Progenitor cell of endocrine pancreas (in vitro differentiated cells): Measurements from ENCODE around the gene PRKD1. TPM values are rescaled to one million over a fixed set of nuclear protein-coding genes. Genes with fewer than 3 reads are reported as not detected.

Experiments used
- DNase-seq: peaks from one replicate; pipeline ENCODE4 v3.0.0; 2021; ENCODE audit warnings: low spot score; ENCODE audit not compliant: unreplicated experiment
- H3K27ac Mint-ChIP-seq: 2 replicates; pipeline ENCODE4 v1.8.0; 2021; ENCODE audit warnings: mild to moderate bottlenecking, moderate library complexity, mixed read lengths
- H3K27me3 Mint-ChIP-seq: 2 replicates; pipeline ENCODE4 v1.8.0; 2021; ENCODE audit warnings: mixed read lengths
- H3K36me3 Mint-ChIP-seq: 2 replicates; pipeline ENCODE4 v1.8.0; 2022; ENCODE audit warnings: mixed read lengths; ENCODE audit not compliant: insufficient read depth
- H3K4me1 Mint-ChIP-seq: 2 replicates; pipeline ENCODE4 v1.8.0; 2021; ENCODE audit warnings: low read depth, mixed read lengths
- H3K4me3 Mint-ChIP-seq: 2 replicates; pipeline ENCODE4 v1.8.0; 2021; ENCODE audit warnings: low read depth, mild to moderate bottlenecking, moderate library complexity, mixed read lengths
- H3K9me3 Mint-ChIP-seq: 2 replicates; pipeline ENCODE4 v1.8.0; 2021; ENCODE audit warnings: low read depth, mixed read lengths
- CTCF ChIP-seq: fragments of 200-600 bp; sonication (generic); IDR thresholded peaks from one replicate; pipeline ENCODE4 v1.5.0; 2021; ENCODE audit warnings: antibody characterized with exemption, mild to moderate bottlenecking; ENCODE audit not compliant: unreplicated experiment
- total RNA-seq: library from RNA; stranded (reverse); gene quantifications from 2 replicates; pipeline ENCODE4 v1.2.1, GENCODE V29; 2021

Gene PRKD1
- total RNA-seq, 1 donor from 2014 or later, result 23.6 TPM

DNA sequence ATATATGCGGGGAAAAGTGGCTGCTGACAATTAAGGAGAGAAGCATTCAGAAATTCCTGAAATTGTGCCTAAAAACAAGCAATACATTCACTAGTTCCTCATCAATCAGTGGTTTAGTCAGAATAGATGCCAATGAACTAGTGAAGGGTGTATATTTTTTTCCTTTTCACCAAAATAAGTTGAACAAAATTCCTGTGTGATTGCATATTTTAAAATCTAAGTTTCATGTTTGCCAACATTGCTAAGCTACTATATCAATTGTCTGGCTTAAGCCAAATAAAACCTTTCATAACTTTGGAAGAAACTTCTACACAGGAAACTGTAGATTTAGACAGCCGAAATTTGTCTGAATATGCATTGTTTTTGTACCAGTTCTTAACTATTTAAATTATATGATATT, 8.7 kb downstream of the PRKD1 start:
- Mint-ChIP-seq H3K9me3 (peaks cover 3% of the 10 kb centered on the region), H3K27ac (no peak overlapping the region), H3K27me3 (no peaks in the 10 kb centered on the region), H3K4me3 (no peak overlapping the region), H3K4me1 (peaks cover 6% of the 10 kb centered on the region), H3K36me3 (peaks cover 3% of the 10 kb centered on the region)
- DNase-seq, result no peak
- no peak for TF ChIP-seq CTCF

DNA sequence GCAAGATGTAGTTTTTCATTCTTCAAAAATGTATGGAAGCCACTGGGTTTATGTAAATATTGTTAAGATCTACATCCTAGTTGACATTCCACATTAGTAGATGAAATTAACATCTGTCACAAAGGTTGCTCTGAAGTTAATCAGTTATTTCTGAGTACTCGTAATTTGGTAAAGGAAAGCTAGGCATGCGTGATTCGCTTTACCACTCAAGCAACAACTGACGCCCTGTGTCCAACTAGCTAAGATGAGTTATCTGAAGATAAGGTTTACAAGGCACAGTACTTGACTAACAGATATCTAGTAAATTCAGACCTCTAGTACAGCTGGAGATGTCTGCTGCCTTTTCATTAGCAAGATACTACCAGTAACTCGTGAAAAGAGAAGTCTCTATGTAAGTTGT, 14.1 kb downstream of the PRKD1 start:
- no peak for TF ChIP-seq CTCF
- no peak overlapping the region for H3K4me3 Mint-ChIP-seq
- peaks cover 15% of the 10 kb centered on the region for H3K36me3 Mint-ChIP-seq
- no peak overlapping the region for H3K27ac Mint-ChIP-seq
- peaks cover 5% of the 10 kb centered on the region for H3K9me3 Mint-ChIP-seq
- DNase-seq, result no peak
- no peaks in the 10 kb centered on the region for H3K27me3 Mint-ChIP-seq
- peaks cover 9% of the 10 kb centered on the region for H3K4me1 Mint-ChIP-seq

GRCh38 chr14:29911810-29912209, 15.8 kb downstream of the PRKD1 start:
- TF ChIP-seq CTCF, result no peak
- Mint-ChIP-seq H3K9me3 (peaks cover 5% of the 10 kb centered on the region), H3K36me3 (peaks cover 16% of the 10 kb centered on the region), H3K27me3 (no peaks in the 10 kb centered on the region), H3K27ac (no peak overlapping the region), H3K4me3 (no peak overlapping the region), H3K4me1 (peaks cover 15% of the 10 kb centered on the region)
- no peak for DNase-seq

DNA sequence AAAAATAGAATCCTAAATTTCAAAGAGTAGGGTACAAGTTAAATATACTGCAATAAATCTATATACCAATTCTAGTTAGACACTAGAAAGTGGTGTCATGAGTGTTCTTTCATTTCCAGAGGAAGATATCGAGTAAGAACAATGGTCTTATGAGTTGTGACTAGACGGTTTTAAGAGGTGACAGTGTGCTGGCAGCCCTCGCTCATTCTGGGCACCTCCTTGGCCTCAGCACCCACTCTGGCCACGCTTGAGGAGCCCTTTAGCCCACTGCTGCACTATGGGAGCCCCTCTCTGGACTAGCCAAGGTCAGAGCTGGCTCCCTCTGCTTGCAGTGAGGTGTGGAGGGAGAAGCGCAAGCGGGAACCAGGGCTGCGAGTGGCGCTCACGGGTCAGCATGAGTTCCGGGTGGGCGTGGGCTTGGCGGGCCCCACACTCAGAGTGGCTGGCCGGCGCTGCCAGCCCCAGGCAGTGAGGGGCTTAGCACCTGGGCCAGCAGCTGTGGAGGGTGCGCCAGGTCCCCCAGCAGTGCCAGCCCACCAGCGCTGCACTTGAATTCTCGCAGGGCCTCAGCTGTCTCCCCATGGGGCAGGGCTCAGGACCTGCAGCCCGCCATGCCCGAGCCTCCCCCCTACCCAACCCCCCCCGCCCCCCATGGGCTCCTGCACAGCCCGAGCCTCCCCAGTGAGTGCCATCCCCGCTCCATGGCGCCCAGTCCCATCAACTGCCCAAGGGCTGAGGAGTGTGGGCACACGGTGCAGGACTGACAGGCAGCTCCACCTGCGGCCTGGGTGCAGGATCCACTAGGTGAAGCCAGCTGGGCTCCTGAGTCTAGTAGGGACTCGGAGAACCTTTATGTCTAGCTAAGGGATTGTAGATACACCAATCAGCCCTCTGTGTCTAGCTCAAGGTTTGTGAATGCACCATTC, 18.7 kb downstream of the PRKD1 start:
- Mint-ChIP-seq H3K27me3 (no peaks in the 10 kb centered on the region), H3K4me1 (peaks cover 27% of the 10 kb centered on the region), H3K27ac (no peak overlapping the region), H3K9me3 (peaks cover 2% of the 10 kb centered on the region), H3K36me3 (peaks cover 13% of the 10 kb centered on the region), H3K4me3 (no peak overlapping the region)
- no peak for TF ChIP-seq CTCF
- DNase-seq, result no peak

GRCh38 chr14:29906256-29906870, 21.3 kb downstream of the PRKD1 start:
- peaks cover 23% of the 10 kb centered on the region for H3K4me1 Mint-ChIP-seq
- H3K27ac Mint-ChIP-seq, result peak overlapping the region; percentile 89
- no peak for TF ChIP-seq CTCF
- H3K9me3 Mint-ChIP-seq, result peaks cover 2% of the 10 kb centered on the region
- DNase-seq, result no peak
- H3K27me3 Mint-ChIP-seq, result no peaks in the 10 kb centered on the region
- H3K4me3 Mint-ChIP-seq, result no peak overlapping the region
- peaks cover 9% of the 10 kb centered on the region for H3K36me3 Mint-ChIP-seq
